Activated naive CD8-positive, alpha-beta T cell treated with anti-CD3 and anti-CD28 coated beads for 36 hours (primary cell): ENCODE measurements around the gene MSGN1. TPM values are rescaled to one million over a fixed set of nuclear protein-coding genes. Genes with fewer than 3 reads are reported as not detected.

Source experiments
- DNase-seq: peaks from one replicate; pipeline ENCODE4 v3.0.0; 2021
- H3K27ac Mint-ChIP-seq: one replicate; pipeline ENCODE4 v1.8.0; 2022; ENCODE audit warnings: mild to moderate bottlenecking, moderate library complexity, mixed read lengths
- H3K27me3 Mint-ChIP-seq: one replicate; pipeline ENCODE4 v1.8.0; 2022; ENCODE audit warnings: mild to moderate bottlenecking, mixed read lengths
- H3K36me3 Mint-ChIP-seq: one replicate; pipeline ENCODE4 v1.8.0; 2021; ENCODE audit warnings: mild to moderate bottlenecking, mixed read lengths
- H3K4me1 Mint-ChIP-seq: one replicate; pipeline ENCODE4 v1.8.0; 2021; ENCODE audit warnings: mixed read lengths
- H3K4me3 Mint-ChIP-seq: one replicate; pipeline ENCODE4 v1.8.0; 2022; ENCODE audit warnings: mild to moderate bottlenecking, moderate library complexity, mixed read lengths
- H3K9me3 Mint-ChIP-seq: one replicate; pipeline ENCODE4 v1.8.0; 2022; ENCODE audit warnings: mixed read lengths
- total RNA-seq, 2 experiments: library from RNA; stranded (reverse); gene quantifications; one replicate each; pipeline ENCODE4 v1.2.3, GENCODE V29; 2021

MSGN1 gene
- total RNA-seq, 2 experiments from 2014 or later: not detected

DNA sequence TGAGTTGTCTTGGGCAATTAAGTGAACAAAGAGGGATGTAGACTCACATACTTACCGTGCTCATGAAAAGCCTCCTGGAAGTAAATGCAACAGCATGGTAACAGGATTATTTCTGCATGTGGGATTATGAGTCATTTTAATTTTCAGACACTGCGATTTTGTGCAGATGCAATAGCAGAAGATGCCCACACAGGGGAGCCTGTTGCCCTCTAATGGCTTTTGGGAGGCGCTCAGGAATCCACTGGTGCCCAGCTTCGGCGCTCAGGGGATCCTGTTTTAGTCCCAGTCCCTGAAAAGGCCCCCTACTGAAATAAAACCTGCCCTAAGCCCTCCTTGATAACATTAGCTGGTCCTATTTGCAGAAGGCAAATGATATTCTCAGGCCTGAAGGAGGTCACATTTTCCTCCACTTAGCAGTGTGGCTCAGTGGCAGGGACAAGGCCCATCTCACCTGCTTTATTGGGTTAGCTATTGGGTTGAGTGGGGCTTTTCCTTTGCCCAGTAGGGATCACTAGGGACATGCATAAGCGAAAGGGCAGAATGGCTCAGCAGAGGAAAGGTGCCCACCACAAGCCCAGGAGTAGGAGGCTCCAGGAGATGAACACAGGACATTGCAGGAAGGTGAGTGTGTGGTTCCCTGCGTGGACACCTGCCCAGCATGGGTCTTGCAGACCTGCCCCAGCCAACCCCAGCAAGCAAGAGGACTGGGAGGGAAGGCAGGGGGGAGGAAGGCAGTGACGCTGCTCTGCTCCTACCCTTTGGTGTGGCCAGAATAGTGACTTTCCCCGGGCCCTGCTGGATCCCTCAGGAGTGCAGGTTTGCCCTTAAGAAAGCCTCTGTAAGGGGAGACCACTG lies 35.7 kb downstream of the MSGN1 start:
- Mint-ChIP-seq H3K27ac (no peak overlapping the region), H3K4me1 (no peaks in the 10 kb centered on the region), H3K27me3 (peaks cover 21% of the 10 kb centered on the region), H3K36me3 (no peaks in the 10 kb centered on the region), H3K9me3 (no peaks in the 10 kb centered on the region), H3K4me3 (no peak overlapping the region)
- DNase-seq: peak; percentile 17

DNA sequence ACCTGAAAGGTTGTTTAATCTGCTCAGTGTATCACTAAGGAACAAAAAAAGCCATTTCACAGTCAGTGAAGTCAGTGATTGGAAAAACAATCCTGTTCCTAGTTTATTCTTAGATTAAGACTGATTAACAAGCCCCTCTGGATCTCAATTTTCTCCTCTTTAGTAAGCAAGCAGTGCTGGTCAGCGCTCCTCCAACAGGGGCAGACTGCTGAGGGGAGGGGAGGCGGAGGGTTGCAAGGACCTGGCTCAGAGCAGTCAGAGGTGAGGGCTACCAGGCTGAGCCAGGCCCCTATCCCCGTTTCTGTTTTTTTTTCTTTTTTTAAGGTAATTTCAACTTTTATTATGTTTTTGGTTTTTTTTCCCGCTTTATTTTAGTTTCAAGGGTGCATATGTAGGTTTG lies 37.5 kb downstream of the MSGN1 start:
- peaks cover 30% of the 10 kb centered on the region for H3K27me3 Mint-ChIP-seq
- H3K27ac Mint-ChIP-seq: no peak overlapping the region
- no peaks in the 10 kb centered on the region for H3K36me3 Mint-ChIP-seq
- H3K9me3 Mint-ChIP-seq: no peaks in the 10 kb centered on the region
- DNase-seq: no peak
- no peak overlapping the region for H3K4me3 Mint-ChIP-seq
- no peaks in the 10 kb centered on the region for H3K4me1 Mint-ChIP-seq

GRCh38 chr2:17857021-17857420 lies 40.8 kb downstream of the MSGN1 start:
- no peaks in the 10 kb centered on the region for H3K9me3 Mint-ChIP-seq
- H3K36me3 Mint-ChIP-seq: no peaks in the 10 kb centered on the region
- peaks cover 35% of the 10 kb centered on the region for H3K27me3 Mint-ChIP-seq
- H3K4me3 Mint-ChIP-seq: no peak overlapping the region
- H3K27ac Mint-ChIP-seq: no peak overlapping the region
- no peaks in the 10 kb centered on the region for H3K4me1 Mint-ChIP-seq
- DNase-seq: no peak

- no peaks in the 10 kb centered on the region for H3K9me3 Mint-ChIP-seq
Observed at GRCh38 chr2:17858064-17858463, 41.8 kb downstream of the MSGN1 start.

GRCh38 chr2:17863539-17863938 lies 47.3 kb downstream of the MSGN1 start:
- no peaks in the 10 kb centered on the region for H3K4me1 Mint-ChIP-seq
- no peaks in the 10 kb centered on the region for H3K36me3 Mint-ChIP-seq
- H3K4me3 Mint-ChIP-seq: no peak overlapping the region
- peaks cover 7% of the 10 kb centered on the region for H3K27me3 Mint-ChIP-seq
- no peak for DNase-seq
- H3K9me3 Mint-ChIP-seq: no peaks in the 10 kb centered on the region
- no peak overlapping the region for H3K27ac Mint-ChIP-seq

More at GRCh38 chr2:17858064-17858463, 41.8 kb downstream of the MSGN1 start:
- Mint-ChIP-seq H3K4me1 (no peaks in the 10 kb centered on the region), H3K27ac (no peak overlapping the region), H3K27me3 (peaks cover 34% of the 10 kb centered on the region), H3K4me3 (no peak overlapping the region), H3K36me3 (no peaks in the 10 kb centered on the region)
- no peak for DNase-seq

GRCh38 chr2:17864676-17865075 lies 48.4 kb downstream of the MSGN1 start:
- no peak for DNase-seq
- Mint-ChIP-seq H3K36me3 (no peaks in the 10 kb centered on the region), H3K4me1 (no peaks in the 10 kb centered on the region), H3K4me3 (no peak overlapping the region), H3K27ac (no peak overlapping the region), H3K27me3 (peaks cover 15% of the 10 kb centered on the region), H3K9me3 (no peaks in the 10 kb centered on the region)

DNA sequence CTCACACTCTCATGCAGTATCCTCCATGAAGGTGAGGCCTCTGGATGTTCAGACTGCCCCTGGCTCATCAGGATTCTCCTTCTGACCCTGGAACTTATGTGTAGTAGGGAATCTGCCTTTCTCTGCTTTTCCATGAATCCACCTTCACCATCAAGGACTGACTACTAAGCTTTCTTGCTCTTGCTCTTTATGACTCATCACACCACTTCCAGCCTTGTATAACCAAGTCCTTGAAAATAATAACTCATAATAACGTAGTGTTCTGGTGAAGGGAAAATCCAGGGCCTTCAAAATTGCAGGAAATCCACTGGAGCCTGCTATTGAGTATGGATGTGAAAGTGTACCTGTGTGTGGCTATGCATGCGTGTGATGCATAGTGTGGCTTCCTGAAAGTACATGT lies 50.9 kb downstream of the MSGN1 start:
- Mint-ChIP-seq H3K4me1 (no peaks in the 10 kb centered on the region), H3K4me3 (no peak overlapping the region), H3K27ac (no peak overlapping the region), H3K9me3 (no peaks in the 10 kb centered on the region), H3K27me3 (peaks cover 19% of the 10 kb centered on the region), H3K36me3 (no peaks in the 10 kb centered on the region)
- no peak for DNase-seq

Other genes with a start within 250 kb of the MSGN1 start
- 10 to 100 TPM; 22.5 TPM for gene SMC6, start 62.6 kb upstream of the MSGN1 start, total RNA-seq
- gene GEN1, start 62.3 kb upstream of the MSGN1 start, total RNA-seq: 10 to 100 TPM; 24.1 to 26.7 TPM
- gene KCNS3, start 62.2 kb downstream of the MSGN1 start, total RNA-seq: not detected